GM10248 (cell line): ENCODE results near the gene TAF5L.

ENCODE experiments used
- CTCF ChIA-PET: fragments of 300-600 bp; sonication (Branson Sonifier 250); formaldehyde crosslinking; extraction: SDS; loops from one replicate; lab custom pipeline; 2021; ENCODE audit warnings: antibody characterized with exemption; lab: Yijun Ruan, JAX
- POLR2A ChIA-PET: fragments of 350-650 bp; sonication (Branson Sonifier 250); formaldehyde crosslinking; extraction: SDS; loops from one replicate; lab custom pipeline; 2020; ENCODE audit warnings: antibody characterized with exemption; lab: Yijun Ruan, JAX
- DNase-seq: peaks from one replicate; pipeline ENCODE4 v3.0.0; 2012; ENCODE audit errors: extremely low spot score
- TF ChIP-seq, protein P1 (sequence below): IDR thresholded peaks from 2 replicates; pipeline ENCODE4 v1.5.1; 2012; ENCODE audit warnings: mild to moderate bottlenecking, low read depth; ENCODE audit errors: extremely low read depth, missing control alignments, control extremely low read depth

The TAF5L gene

DNA sequence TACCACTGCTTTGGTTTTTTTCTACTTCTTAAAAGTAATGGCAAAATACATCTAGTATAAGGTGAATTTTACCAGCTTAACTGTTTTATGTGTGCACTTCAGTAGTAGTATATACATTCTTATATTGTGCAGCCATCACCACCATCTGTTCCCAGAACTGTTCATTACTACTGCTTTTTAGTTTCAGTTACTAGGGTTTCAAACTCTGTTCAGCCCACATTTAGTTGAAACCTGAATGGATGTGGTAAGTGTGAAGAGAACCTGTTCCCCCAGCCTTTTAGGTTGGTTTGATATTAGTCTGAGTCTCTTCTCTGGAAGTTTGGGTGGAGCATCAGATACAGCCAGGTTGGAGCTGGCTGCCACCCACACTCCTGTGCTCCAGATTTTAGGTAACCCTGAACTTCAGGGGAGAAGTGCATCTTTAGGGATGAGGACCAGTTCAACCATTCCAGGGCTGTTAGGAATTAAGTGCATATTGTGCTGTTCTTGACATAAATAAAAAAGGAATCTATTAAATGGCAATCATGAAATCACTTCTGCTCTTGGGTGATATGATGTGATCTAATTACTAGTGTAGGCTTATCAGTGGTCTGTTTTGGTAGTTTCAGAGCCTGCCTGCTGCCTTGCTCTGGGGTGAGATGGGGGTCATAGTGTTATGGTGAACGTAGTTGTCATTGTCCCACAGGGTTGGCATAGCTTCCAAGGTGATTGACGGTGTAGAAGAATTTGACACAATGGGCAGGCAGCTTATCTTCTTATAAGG is 32.3 kb upstream of the TAF5L start:
- DNase-seq = no peak
- TF ChIP-seq, protein P1, sequence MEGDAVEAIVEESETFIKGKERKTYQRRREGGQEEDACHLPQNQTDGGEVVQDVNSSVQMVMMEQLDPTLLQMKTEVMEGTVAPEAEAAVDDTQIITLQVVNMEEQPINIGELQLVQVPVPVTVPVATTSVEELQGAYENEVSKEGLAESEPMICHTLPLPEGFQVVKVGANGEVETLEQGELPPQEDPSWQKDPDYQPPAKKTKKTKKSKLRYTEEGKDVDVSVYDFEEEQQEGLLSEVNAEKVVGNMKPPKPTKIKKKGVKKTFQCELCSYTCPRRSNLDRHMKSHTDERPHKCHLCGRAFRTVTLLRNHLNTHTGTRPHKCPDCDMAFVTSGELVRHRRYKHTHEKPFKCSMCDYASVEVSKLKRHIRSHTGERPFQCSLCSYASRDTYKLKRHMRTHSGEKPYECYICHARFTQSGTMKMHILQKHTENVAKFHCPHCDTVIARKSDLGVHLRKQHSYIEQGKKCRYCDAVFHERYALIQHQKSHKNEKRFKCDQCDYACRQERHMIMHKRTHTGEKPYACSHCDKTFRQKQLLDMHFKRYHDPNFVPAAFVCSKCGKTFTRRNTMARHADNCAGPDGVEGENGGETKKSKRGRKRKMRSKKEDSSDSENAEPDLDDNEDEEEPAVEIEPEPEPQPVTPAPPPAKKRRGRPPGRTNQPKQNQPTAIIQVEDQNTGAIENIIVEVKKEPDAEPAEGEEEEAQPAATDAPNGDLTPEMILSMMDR = no peak
- CTCF ChIA-PET = interaction anchor here (1.0 to 1.1 kb wide), 3 partner anchors 10 to 13 kb away, joined by 3 to 4 read pairs (median 3); no protein-coding TSS in a partner anchor
- POLR2A ChIA-PET = no interaction called here

GRCh38 chr1:229655781-229656180 is 29.9 kb upstream of the TAF5L start:
- no peak for DNase-seq
- ChIA-PET POLR2A (no interaction called here), CTCF (no interaction called here)
- TF ChIP-seq, protein P1 = no peak

DNA sequence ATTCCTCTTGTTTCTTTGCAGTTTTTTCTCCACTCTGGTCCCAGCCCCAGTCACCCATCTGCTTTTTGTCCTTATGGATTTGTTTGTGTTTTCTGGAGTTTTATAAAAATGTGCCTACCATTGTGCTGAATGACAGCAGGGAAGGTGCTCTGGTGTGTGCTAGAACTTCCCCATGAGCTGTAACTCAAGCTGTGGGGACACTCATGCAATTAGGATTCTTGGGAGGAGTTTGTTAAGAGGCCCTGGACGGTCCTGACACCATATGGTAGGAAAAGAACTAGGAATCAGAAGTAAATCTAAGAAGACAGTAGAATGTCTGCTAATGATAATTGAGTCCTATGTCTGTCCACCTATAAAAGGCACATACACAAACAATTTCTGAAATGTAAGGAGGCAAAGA is 27.5 kb upstream of the TAF5L start:
- TF ChIP-seq, protein P1 = no peak
- no peak for DNase-seq
- CTCF ChIA-PET = no interaction called here
- POLR2A ChIA-PET = no interaction called here

GRCh38 chr1:229651546-229651945 is 25.6 kb upstream of the TAF5L start:
- ChIA-PET CTCF (interaction anchor here (0.8 to 2.2 kb wide), 4 partner anchors 8 to 20 kb away, joined by 3 to 9 read pairs (median 3); no protein-coding TSS in a partner anchor), POLR2A (no interaction called here)
- TF ChIP-seq, protein P1 = no peak
- DNase-seq = no peak

GRCh38 chr1:229650045-229650444 is 24.1 kb upstream of the TAF5L start:
- DNase-seq = no peak
- POLR2A ChIA-PET = no interaction called here
- TF ChIP-seq, protein P1 = no peak
- CTCF ChIA-PET = interaction anchor here (4.0 kb wide), 1 partner anchor 11 kb away, joined by 27 read pairs; no protein-coding TSS in a partner anchor

GRCh38 chr1:229648406-229648805 is 22.5 kb upstream of the TAF5L start:
- POLR2A ChIA-PET = no interaction called here
- CTCF ChIA-PET = interaction anchor here (1.4 to 4.0 kb wide), 2 partner anchors 10 to 13 kb away, joined by 3 to 27 read pairs; no protein-coding TSS in a partner anchor

More at GRCh38 chr1:229648406-229648805, 22.5 kb upstream of the TAF5L start:
- TF ChIP-seq, protein P1 = no peak
- no peak for DNase-seq
